ENCODE measurements around the gene HUS1.

DNA sequence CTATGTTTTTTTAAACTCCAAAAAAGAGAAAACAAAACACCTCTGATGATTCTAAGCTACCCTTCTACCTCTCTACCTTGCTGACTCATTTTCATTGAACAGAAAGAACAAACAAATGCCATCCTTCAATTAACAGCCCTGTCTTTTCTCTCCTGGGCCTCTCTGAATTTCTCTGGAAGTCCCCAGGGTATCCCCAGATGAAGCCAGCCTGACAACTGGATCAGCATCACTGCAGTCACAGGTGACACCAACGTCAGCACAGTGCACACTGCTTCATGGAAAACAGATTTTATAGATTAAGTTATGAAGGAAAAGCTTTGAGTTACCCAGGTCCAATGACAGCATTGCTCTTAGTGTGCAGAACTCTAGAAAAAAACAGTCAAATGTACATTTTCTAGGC is 5.7 kb downstream of the HUS1 start:
- TF ChIP-seq ZNF331 (CRISPR knock-in tag; IDR thresholded peaks at IDR 0.05) (no peak), STAG1 (CRISPR knock-in tag; IDR thresholded peaks at IDR 0.05) (no peak), ZNF777 (CRISPR knock-in tag; IDR thresholded peaks at IDR 0.05) (no peak), CBX2 (IDR thresholded peaks at IDR 0.05; ENCODE audit: low read depth, low read length) (no peak), CBX2 (CRISPR knock-in tag; IDR thresholded peaks at IDR 0.05; ENCODE audit: low read depth) (no peak), ZNF101 (CRISPR knock-in tag; IDR thresholded peaks at IDR 0.05; ENCODE audit: borderline replicate concordance, low read depth) (no peak), ZNF30 (CRISPR knock-in tag; IDR thresholded peaks at IDR 0.05) (no peak), KLF9 (CRISPR knock-in tag; IDR thresholded peaks at IDR 0.05; ENCODE audit: low read depth) (no peak), EZH2 (conservative IDR thresholded peaks at IDR 0.05; ENCODE audit: low read depth, low read length) (no peak), FOXK2 (IDR thresholded peaks at IDR 0.05) (no peak), TBL1XR1 (IDR thresholded peaks at IDR 0.05; ENCODE audit: borderline replicate concordance, low read length, partially characterized antibody) (no peak)
- TF ChIP-seq, protein P1, sequence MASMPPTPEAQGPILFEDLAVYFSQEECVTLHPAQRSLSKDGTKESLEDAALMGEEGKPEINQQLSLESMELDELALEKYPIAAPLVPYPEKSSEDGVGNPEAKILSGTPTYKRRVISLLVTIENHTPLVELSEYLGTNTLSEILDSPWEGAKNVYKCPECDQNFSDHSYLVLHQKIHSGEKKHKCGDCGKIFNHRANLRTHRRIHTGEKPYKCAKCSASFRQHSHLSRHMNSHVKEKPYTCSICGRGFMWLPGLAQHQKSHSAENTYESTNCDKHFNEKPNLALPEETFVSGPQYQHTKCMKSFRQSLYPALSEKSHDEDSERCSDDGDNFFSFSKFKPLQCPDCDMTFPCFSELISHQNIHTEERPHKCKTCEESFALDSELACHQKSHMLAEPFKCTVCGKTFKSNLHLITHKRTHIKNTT (CRISPR knock-in tag; IDR thresholded peaks at IDR 0.05): no peak
